ENCODE results near the gene WDR75. TPM values are rescaled to one million over a fixed set of nuclear protein-coding genes. Genes with fewer than 3 reads are reported as not detected.
A peak's percentile ranks its signal among the peaks of the same experiment; 100 is the strongest.

Gene WDR75
- total and polyA plus RNA-seq, 9 of the 15 experiments (the other 6 are each of a cell fraction or from before 2014, with no cell fraction given): 50.9 to 111 (median 76.4) TPM

DNA sequence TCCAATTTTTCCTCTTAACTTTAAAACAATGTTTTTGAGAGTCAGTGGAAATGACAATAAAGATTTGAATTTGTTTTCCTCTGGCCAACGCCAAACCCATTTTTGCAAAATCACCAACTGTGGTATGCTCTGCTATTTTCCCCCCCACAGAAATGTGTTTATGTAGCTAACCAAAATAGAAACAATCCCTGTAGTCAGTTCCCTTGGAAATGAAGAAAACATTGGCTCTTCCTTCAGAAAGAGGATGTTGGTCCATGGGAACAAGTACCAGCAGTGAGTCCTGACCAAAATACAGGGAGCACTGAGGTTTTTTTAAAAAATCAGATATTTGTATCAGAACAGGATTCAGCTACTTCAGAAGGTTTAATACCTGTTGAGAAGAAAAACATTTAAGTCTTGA lies 74.0 kb downstream of the WDR75 start:
- Histone ChIP-seq H2AFZ (ENCODE audit: low read depth, low read length) (peak overlapping the region; percentile 27; the same call in 1 of the 2 replicates), H3K4me3 (no peak overlapping the region), H4K20me1 (replicated peaks; ENCODE audit: control insufficient read depth, insufficient read depth, low read length) (no peaks in the 10 kb centered on the region), H3K36me3 (ENCODE audit: control insufficient read depth, insufficient read depth, low read length) (no peaks in the 10 kb centered on the region), H3K9me1 (ENCODE audit: control insufficient read depth, insufficient read depth, low read length) (no peaks in the 10 kb centered on the region), H3K27me3 (ENCODE audit: control insufficient read depth in 2 of 2, insufficient read depth in 2 of 2, low read length in 2 of 2) (no peaks in the 10 kb centered on the region), H3K9me3 (replicated peaks; ENCODE audit: control insufficient read depth, insufficient read depth, low read depth, low read length) (no peaks in the 10 kb centered on the region; the same call in 1 of the 2 replicates), H3K9ac (ENCODE audit: insufficient read depth in 1 of 2, low read depth in 2 of 2, low read length in 2 of 2) (no peak overlapping the region), H3K4me1 (replicated peaks in 1 of 2; ENCODE audit: control insufficient read depth in 2 of 2, insufficient read depth in 2 of 2, low read length in 2 of 2) (peaks cover 0 to 30% of the 10 kb centered on the region in 2 experiments), H3K79me2 (ENCODE audit: control insufficient read depth, insufficient read depth, low read length) (no peaks in the 10 kb centered on the region), H3K4me2 (ENCODE audit: insufficient read depth, low read length) (no peak overlapping the region), H3K27ac (ENCODE audit: extremely low read depth, low read depth, low read length) (no peak overlapping the region)
- ChIA-PET POLR2A (interaction anchor here (2.8 kb wide), 1 partner anchor 9 kb away, joined by 15 read pairs; no protein-coding TSS in a partner anchor), CTCF (ENCODE audit: low intra/inter-chr PET ratio) (no interaction called here)
- FAIRE-seq (no peak), DNase-seq (ENCODE audit: extremely low read depth in 1 of 4, low spot score in 3 of 4) (no peak), ATAC-seq (no peak)
- no TSS peak for BruUV-seq (replicated peaks)
- in situ Hi-C loops (cut with MboI) (no loop called here), intact Hi-C loops (cut with micrococcal nuclease) (no loop called here)
- peak; percentile 14; the same call in 1 of the 2 replicates for TF ChIP-seq FOXJ2 (tag; IDR thresholded peaks at IDR 0.05)
- TF ChIP-seq, protein P1, sequence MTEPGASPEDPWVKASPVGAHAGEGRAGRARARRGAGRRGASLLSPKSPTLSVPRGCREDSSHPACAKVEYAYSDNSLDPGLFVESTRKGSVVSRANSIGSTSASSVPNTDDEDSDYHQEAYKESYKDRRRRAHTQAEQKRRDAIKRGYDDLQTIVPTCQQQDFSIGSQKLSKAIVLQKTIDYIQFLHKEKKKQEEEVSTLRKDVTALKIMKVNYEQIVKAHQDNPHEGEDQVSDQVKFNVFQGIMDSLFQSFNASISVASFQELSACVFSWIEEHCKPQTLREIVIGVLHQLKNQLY (CRISPR knock-in tag; conservative IDR thresholded peaks at IDR 0.05): no peak
- WGBS (ENCODE audit: insufficient coverage, low coverage, missing lambda C conversion rate): 38% methylated on average over 1 of the region's 1 CpG

DNA sequence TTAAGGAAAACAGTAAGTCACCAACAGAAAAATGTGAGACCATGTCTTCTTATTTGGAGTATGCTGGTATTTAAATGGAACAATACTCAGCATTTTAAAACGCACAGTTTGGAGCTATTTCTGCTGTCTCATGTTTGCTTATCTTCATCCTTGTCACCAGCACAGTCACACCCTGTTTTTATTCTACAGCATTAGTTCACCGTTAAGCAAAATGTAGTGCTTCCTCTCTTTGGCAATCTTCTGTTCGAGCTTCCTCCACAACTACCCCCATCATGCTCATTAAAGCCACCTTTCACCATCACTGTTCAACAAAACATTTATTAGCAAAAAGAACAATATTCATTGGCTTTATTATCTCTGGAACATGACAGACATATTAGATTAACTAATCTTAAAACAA lies 75.3 kb downstream of the WDR75 start:
- 0% methylated on average over 3 of the region's 3 CpGs for WGBS (ENCODE audit: insufficient coverage, low coverage, missing lambda C conversion rate)
- Histone ChIP-seq H3K4me1 (replicated peaks in 1 of 2; ENCODE audit: control insufficient read depth in 2 of 2, insufficient read depth in 2 of 2, low read length in 2 of 2) (peaks cover 0 to 38% of the 10 kb centered on the region in 2 experiments), H3K27me3 (ENCODE audit: control insufficient read depth in 2 of 2, insufficient read depth in 2 of 2, low read length in 2 of 2) (no peaks in the 10 kb centered on the region), H3K36me3 (ENCODE audit: control insufficient read depth, insufficient read depth, low read length) (no peaks in the 10 kb centered on the region), H3K4me3 (no peak overlapping the region), H3K27ac (ENCODE audit: extremely low read depth, low read depth, low read length) (peak overlapping the region; percentile 48; the same call in 1 of the 3 replicates), H3K9me1 (ENCODE audit: control insufficient read depth, insufficient read depth, low read length) (no peaks in the 10 kb centered on the region), H3K9ac (ENCODE audit: insufficient read depth in 1 of 2, low read depth in 2 of 2, low read length in 2 of 2) (no peak overlapping the region), H3K4me2 (ENCODE audit: insufficient read depth, low read length) (peak overlapping the region; percentile 36; the same call in 1 of the 2 replicates), H3K79me2 (ENCODE audit: control insufficient read depth, insufficient read depth, low read length) (no peaks in the 10 kb centered on the region), H3K9me3 (replicated peaks; ENCODE audit: control insufficient read depth, insufficient read depth, low read depth, low read length) (no peaks in the 10 kb centered on the region), H4K20me1 (replicated peaks; ENCODE audit: control insufficient read depth, insufficient read depth, low read length) (no peaks in the 10 kb centered on the region), H2AFZ (ENCODE audit: low read depth, low read length) (no peak overlapping the region)
- intact Hi-C loops (cut with micrococcal nuclease): no loop called here
- POLR2A ChIA-PET: interaction anchor here (0.9 to 2.8 kb wide), 4 partner anchors 10 to 48 kb away, joined by 3 to 15 read pairs (median 4); no protein-coding TSS in a partner anchor
- in situ Hi-C loops (cut with MboI): no loop called here
- CTCF ChIA-PET (ENCODE audit: low intra/inter-chr PET ratio): no interaction called here
- FAIRE-seq: peak; percentile 86
- peak; percentile 87 for ATAC-seq
- peak in 2 of 4 experiments; percentile 40 to 65 for DNase-seq (ENCODE audit: extremely low read depth in 1 of 4, low spot score in 3 of 4)
- BruUV-seq (replicated peaks): no TSS peak
- peak; percentile 52 for TF ChIP-seq MEIS2 (IDR thresholded peaks at IDR 0.05; ENCODE audit: partially characterized antibody)
- no peak for TF ChIP-seq SAFB (IDR thresholded peaks at IDR 0.05; ENCODE audit: borderline replicate concordance, low read depth, low read length)
- no peak for TF ChIP-seq ARHGAP35 (IDR thresholded peaks at IDR 0.05; ENCODE audit: partially characterized antibody)
- TF ChIP-seq PCBP1 (IDR thresholded peaks at IDR 0.05; ENCODE audit: low read depth, low read length, poor library complexity, severe bottlenecking): no peak
- TF ChIP-seq OTX1 (CRISPR knock-in tag; IDR thresholded peaks at IDR 0.05): no peak
- TF ChIP-seq, protein P2, sequence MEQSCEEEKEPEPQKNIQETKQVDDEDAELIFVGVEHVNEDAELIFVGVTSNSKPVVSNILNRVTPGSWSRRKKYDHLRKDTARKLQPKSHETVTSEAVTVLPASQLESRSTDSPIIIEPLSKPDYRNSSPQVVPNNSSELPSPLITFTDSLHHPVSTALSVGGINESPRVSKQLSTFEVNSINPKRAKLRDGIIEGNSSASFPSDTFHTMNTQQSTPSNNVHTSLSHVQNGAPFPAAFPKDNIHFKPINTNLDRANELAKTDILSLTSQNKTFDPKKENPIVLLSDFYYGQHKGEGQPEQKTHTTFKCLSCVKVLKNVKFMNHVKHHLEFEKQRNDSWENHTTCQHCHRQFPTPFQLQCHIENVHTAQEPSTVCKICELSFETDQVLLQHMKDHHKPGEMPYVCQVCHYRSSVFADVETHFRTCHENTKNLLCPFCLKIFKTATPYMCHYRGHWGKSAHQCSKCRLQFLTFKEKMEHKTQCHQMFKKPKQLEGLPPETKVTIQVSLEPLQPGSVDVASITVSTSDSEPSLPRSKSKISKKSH (CRISPR knock-in tag; IDR thresholded peaks at IDR 0.05): no peak
- TF ChIP-seq, protein P3, sequence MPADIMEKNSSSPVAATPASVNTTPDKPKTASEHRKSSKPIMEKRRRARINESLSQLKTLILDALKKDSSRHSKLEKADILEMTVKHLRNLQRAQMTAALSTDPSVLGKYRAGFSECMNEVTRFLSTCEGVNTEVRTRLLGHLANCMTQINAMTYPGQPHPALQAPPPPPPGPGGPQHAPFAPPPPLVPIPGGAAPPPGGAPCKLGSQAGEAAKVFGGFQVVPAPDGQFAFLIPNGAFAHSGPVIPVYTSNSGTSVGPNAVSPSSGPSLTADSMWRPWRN (IDR thresholded peaks at IDR 0.05; ENCODE audit: low read depth): no peak; the same call in 1 of the 2 replicates
- no peak for TF ChIP-seq NR1H2 (CRISPR knock-in tag; IDR thresholded peaks at IDR 0.05)
- no peak for TF ChIP-seq EWSR1 (IDR thresholded peaks at IDR 0.05; ENCODE audit: borderline replicate concordance, low read depth, partially characterized antibody)
